PC-9 (cell line): ENCODE results near the gene DPM2. TPM values are rescaled to one million over a fixed set of nuclear protein-coding genes. Genes with fewer than 3 reads are reported as not detected.

Source experiments
- BruUV-seq: library from RNA; stranded (reverse); fragments of 400-500 nt; replicated peaks from 2 replicates; lab custom pipeline; 2021; lab: Mats Ljungman, UMichigan
- CTCF ChIA-PET: fragments of 300-600 bp; sonication (Branson Sonifier 250); formaldehyde crosslinking; loops from one replicate; lab custom pipeline; 2022; ENCODE audit warnings: antibody characterized with exemption; lab: Charles Lee
- POLR2A ChIA-PET: fragments of 300-600 bp; sonication (Branson Sonifier 250); formaldehyde crosslinking; loops from one replicate; lab custom pipeline; 2022; ENCODE audit warnings: antibody characterized with exemption; ENCODE audit not compliant: unreplicated experiment; lab: Charles Lee
- DNase-seq, 2 experiments: peaks; one replicate each; pipeline versions ENCODE4 v3.0.0 to v3.0.0-alpha.2; 2015 to 2022; ENCODE audit warnings: mixed read lengths in 1 of 2
- H2AFZ ChIP-seq: fragments of 200-600 bp; sonication (generic); 2 replicates; pipeline ENCODE4 v1.8.1; 2017; ENCODE audit warnings: antibody characterized with exemption
- H3F3A ChIP-seq: fragments of 200-600 bp; sonication (generic); 2 replicates; pipeline ENCODE4 v1.8.1; 2017; ENCODE audit warnings: antibody characterized with exemption, mild to moderate bottlenecking, low read depth; ENCODE audit not compliant: insufficient read depth
- H3K27ac ChIP-seq: fragments of 200-600 bp; sonication (generic); 2 replicates; pipeline ENCODE4 v1.6.1; 2016; ENCODE audit warnings: mixed run types
- H3K27me3 ChIP-seq: fragments of 200-600 bp; sonication (generic); 2 replicates; pipeline ENCODE4 v1.6.1; 2016; ENCODE audit warnings: low read depth, mixed run types; ENCODE audit not compliant: insufficient read depth
- H3K36me3 ChIP-seq: fragments of 200-600 bp; sonication (generic); 2 replicates; pipeline ENCODE4 v1.6.1; 2016; ENCODE audit warnings: low read depth, mixed run types
- H3K4me1 ChIP-seq: fragments of 200-600 bp; sonication (generic); replicated peaks from 2 replicates; pipeline ENCODE4 v1.6.1; 2016; ENCODE audit warnings: mixed run types; ENCODE audit not compliant: insufficient read depth
- H3K4me2 ChIP-seq: fragments of 200-600 bp; sonication (generic); 2 replicates; pipeline ENCODE4 v1.6.1; 2017; ENCODE audit warnings: mixed run types
- H3K4me3 ChIP-seq: fragments of 200-600 bp; sonication (generic); 2 replicates; pipeline ENCODE4 v1.6.1; 2016; ENCODE audit warnings: mixed run types
- H3K79me2 ChIP-seq: fragments of 200-600 bp; sonication (generic); 2 replicates; pipeline ENCODE4 v1.6.1; 2017; ENCODE audit warnings: low read depth, mixed run types
- H3K9me2 ChIP-seq: fragments of 200-600 bp; sonication (generic); 2 replicates; pipeline ENCODE4 v1.8.1; 2017; ENCODE audit warnings: mild to moderate bottlenecking; ENCODE audit not compliant: insufficient read depth
- H3K9me3 ChIP-seq: fragments of 200-600 bp; sonication (generic); 2 replicates; pipeline ENCODE4 v1.8.1; 2016; ENCODE audit warnings: low read depth; ENCODE audit not compliant: insufficient read depth
- H4K20me1 ChIP-seq: fragments of 200-600 bp; sonication (generic); 2 replicates; pipeline ENCODE4 v1.8.1; 2017; ENCODE audit not compliant: insufficient read depth
- EZH2 ChIP-seq: fragments of 200-600 bp; sonication (generic); IDR thresholded peaks from 2 replicates; pipeline ENCODE4 v1.8.0; 2017; ENCODE audit warnings: antibody characterized with exemption, low read depth
- intact Hi-C: fragments of 100-400 bp; cut with micrococcal nuclease; formaldehyde crosslinking; loops from one replicate; pipeline ENCODE4 v1.10.0; 2022; ENCODE audit not compliant: unreplicated experiment
- total RNA-seq: library from RNA; stranded (reverse); gene quantifications from 2 replicates; pipeline ENCODE4 v1.2.3, GENCODE V29; 2021
- TF ChIP-seq, protein P1 (sequence below): fragments of 200-600 bp; sonication (generic); conservative IDR thresholded peaks from 2 replicates; pipeline ENCODE4 v1.6.1; 2017; ENCODE audit warnings: mixed run types, antibody characterized with exemption, mild to moderate bottlenecking, moderate library complexity

The DPM2 gene
- total RNA-seq, 1 experiment from 2014 or later: 79.4 TPM

DNA sequence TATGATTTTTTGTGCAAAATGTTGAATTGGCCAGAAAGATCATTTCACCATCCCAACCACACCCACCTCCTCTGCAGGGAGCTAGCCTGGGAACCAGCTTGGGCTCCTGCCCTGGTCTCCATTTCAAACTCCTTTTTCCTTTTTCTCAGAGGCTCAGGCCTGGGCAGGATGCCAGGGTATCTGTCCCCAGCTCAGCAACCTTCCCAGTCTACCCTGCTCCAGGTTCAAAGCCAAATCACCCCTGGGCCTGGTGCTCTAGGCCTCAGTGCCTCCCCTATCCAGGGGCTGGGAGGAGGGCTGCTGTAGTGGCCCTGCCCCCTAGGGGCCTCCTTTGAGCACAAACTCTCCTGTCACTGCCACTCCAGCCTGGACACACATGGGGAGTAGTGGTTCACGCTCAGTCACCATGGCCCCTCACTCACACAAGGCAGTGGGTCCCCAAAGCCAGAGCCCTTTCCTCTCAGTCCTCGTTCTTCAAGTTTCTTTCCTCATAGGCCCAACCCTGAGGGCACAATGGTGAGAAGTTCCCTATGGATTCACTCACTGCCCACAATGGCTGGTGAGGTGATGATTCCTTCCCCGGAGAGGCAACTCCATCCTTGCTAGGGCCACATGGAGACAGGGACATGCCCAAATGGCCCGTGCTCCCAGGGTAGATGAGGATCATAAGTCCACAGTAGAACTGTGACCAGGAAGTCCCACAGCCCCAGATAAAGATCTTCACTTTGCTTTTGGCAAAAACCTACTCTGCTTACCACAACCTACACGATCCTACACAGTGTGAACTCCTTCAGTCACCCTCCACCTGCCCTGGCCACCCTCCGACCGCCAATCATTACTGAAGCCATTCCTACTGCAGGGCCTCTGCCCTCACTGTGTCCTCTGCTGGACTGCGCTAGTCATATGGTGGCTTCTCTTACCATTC is 19.2 kb downstream of the DPM2 start:
- no peaks in the 10 kb centered on the region for H3K9me2 ChIP-seq
- H3K27me3 ChIP-seq: no peaks in the 10 kb centered on the region
- H3K4me2 ChIP-seq: peak overlapping the region; percentile 58
- POLR2A ChIA-PET: no interaction called here
- no peaks in the 10 kb centered on the region for H4K20me1 ChIP-seq
- peaks cover 47% of the 10 kb centered on the region for H3F3A ChIP-seq
- H3K4me1 ChIP-seq: peaks cover 64% of the 10 kb centered on the region
- H3K79me2 ChIP-seq: 0 out of 2 replicates have a peak, but pooled peaks cover 9% of the 10 kb centered on the region
- CTCF ChIA-PET: interaction anchor here (0.6 kb wide), 1 partner anchor 296 kb away, joined by 3 read pairs; no protein-coding TSS in a partner anchor
- no peak overlapping the region for H3K4me3 ChIP-seq
- BruUV-seq: no TSS peak
- TF ChIP-seq, protein P1, sequence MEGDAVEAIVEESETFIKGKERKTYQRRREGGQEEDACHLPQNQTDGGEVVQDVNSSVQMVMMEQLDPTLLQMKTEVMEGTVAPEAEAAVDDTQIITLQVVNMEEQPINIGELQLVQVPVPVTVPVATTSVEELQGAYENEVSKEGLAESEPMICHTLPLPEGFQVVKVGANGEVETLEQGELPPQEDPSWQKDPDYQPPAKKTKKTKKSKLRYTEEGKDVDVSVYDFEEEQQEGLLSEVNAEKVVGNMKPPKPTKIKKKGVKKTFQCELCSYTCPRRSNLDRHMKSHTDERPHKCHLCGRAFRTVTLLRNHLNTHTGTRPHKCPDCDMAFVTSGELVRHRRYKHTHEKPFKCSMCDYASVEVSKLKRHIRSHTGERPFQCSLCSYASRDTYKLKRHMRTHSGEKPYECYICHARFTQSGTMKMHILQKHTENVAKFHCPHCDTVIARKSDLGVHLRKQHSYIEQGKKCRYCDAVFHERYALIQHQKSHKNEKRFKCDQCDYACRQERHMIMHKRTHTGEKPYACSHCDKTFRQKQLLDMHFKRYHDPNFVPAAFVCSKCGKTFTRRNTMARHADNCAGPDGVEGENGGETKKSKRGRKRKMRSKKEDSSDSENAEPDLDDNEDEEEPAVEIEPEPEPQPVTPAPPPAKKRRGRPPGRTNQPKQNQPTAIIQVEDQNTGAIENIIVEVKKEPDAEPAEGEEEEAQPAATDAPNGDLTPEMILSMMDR: no peak
- no peak for TF ChIP-seq EZH2
- peak overlapping the region; percentile 97 for H3K27ac ChIP-seq
- no peaks in the 10 kb centered on the region for H3K36me3 ChIP-seq
- peak in 1 of 2 experiments; percentile 55 for DNase-seq
- H3K9me3 ChIP-seq: no peaks in the 10 kb centered on the region
- intact Hi-C loops: loop anchor here (1.0 to 5.0 kb wide), 4 partner anchors 48 to 416 kb away; partner anchors contain the start of genes CDK9 and TOR2A
- no peak overlapping the region for H2AFZ ChIP-seq

DNA sequence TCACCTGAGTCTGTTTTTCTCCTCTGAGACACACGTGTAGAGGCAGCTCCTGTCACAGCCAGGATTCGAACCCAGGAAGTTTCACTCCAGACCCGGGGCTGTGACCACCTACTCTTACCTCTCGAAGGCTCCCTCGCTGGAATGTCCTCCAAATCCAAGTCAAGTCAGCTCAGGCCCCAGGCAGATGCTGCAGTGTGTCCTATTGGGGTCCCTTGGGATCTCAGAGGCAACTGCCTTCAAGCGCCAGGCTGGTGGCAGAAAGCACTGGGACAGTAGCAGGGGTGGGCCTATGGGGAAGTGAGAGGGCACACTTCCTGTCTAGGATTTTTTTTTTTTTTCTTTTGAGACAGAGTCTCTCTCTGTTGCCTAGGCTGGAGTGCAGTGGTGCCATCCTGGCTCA is 20.1 kb downstream of the DPM2 start:
- no peaks in the 10 kb centered on the region for H4K20me1 ChIP-seq
- H3K9me2 ChIP-seq: no peaks in the 10 kb centered on the region
- H3K9me3 ChIP-seq: no peaks in the 10 kb centered on the region
- no peak overlapping the region for H2AFZ ChIP-seq
- peak overlapping the region; percentile 97 for H3K27ac ChIP-seq
- H3K27me3 ChIP-seq: no peaks in the 10 kb centered on the region
- DNase-seq: no peak
- 0 out of 2 replicates have a peak, but pooled peaks cover 9% of the 10 kb centered on the region for H3K79me2 ChIP-seq
- intact Hi-C loops: loop anchor here (2.0 to 5.0 kb wide), 3 partner anchors 47 to 415 kb away; partner anchors contain the start of gene CDK9
- TF ChIP-seq EZH2: no peak
- TF ChIP-seq, protein P1: no peak
- TSS peak; percentile 87 for BruUV-seq
- peak overlapping the region; percentile 42; the same call in 1 of the 2 replicates for H3K4me3 ChIP-seq
- H3K4me2 ChIP-seq: peak overlapping the region; percentile 72
- CTCF ChIA-PET: no interaction called here
- no peaks in the 10 kb centered on the region for H3K36me3 ChIP-seq
- H3F3A ChIP-seq: peaks cover 39% of the 10 kb centered on the region
- H3K4me1 ChIP-seq: peaks cover 64% of the 10 kb centered on the region
- POLR2A ChIA-PET: interaction anchor here (1.2 kb wide), 1 partner anchor 150 kb away, joined by 3 read pairs; the partner anchor contains the start of gene NAIF1
